ENCODE results near the gene RASIP1.
"Not testable (repeated sequence)": the region's sequence is repeated elsewhere in the genome, so short reads cannot be mapped to it uniquely, and the experiment has no call there.

RASIP1 gene

GRCh38 chr19:48740164-48740972 lies at the start of gene RASIP1:
Gene RASIP1, minus strand, starts transcription at chr19:48740610. Its CDS starts 328 bp downstream, at chr19:48740282.
- no peak for DNase-seq (ENCODE audit: low read depth in 2 of 3, low spot score in 1 of 3)

- not testable (repeated sequence) for DNase-seq (ENCODE audit: low read depth in 2 of 3, low spot score in 1 of 3)
Measured at GRCh38 chr19:48787331-48787730, 46.9 kb upstream of the RASIP1 start.

- DNase-seq (ENCODE audit: low read depth in 2 of 3, low spot score in 1 of 3): not testable (repeated sequence)
Measured at GRCh38 chr19:48786422-48786821, 46.0 kb upstream of the RASIP1 start.

DNA sequence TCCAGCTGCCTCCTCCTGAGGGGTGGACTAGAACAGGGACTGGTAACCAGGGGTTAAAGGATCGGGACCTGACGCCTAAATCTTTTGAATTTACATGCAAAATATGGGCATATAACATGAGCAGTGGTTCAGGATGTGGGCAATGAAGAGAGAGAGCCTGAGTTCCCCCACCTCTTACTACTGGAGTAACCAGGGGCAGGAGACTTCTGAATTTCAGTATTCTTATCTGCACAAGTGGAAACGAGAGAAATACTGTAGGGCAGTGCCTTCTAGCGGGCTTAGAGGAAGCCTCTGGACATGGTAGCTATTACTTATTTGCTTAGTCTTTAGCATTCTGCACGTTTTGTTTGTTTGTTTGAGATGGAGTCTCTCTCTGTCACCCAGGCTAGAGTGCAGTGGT lies 44.1 kb upstream of the RASIP1 start:
- DNase-seq (ENCODE audit: low read depth in 2 of 3, low spot score in 1 of 3): no peak

GRCh38 chr19:48780631-48781391 lies 40.4 kb upstream of the RASIP1 start:
- DNase-seq (ENCODE audit: low read depth in 2 of 3, low spot score in 1 of 3): no peak

DNA sequence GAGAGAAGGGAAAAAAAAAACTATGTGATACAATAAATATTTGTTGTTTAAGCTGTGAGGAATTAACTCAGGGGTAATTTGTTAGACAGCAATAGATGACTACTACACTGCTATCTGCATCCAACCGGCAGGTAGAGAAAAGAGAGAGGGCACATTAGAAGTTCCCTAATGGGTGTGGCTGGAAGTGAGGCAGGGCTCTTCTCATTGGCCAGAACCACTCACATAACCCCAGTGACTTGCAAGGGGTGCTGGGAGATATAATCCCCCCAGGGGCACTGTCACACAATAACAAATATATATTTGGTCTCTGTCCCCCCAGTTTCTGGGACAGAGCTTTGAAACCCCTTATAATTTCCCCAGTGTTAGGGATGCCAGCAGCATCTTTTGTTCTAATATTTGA lies 39.2 kb upstream of the RASIP1 start:
- no peak for DNase-seq (ENCODE audit: low read depth in 2 of 3, low spot score in 1 of 3)

GRCh38 chr19:48777720-48778119 lies 37.3 kb upstream of the RASIP1 start:
- DNase-seq (ENCODE audit: low read depth in 2 of 3, low spot score in 1 of 3): no peak

GRCh38 chr19:48777139-48777538 lies 36.7 kb upstream of the RASIP1 start:
- no peak for DNase-seq (ENCODE audit: low read depth in 2 of 3, low spot score in 1 of 3)

DNA sequence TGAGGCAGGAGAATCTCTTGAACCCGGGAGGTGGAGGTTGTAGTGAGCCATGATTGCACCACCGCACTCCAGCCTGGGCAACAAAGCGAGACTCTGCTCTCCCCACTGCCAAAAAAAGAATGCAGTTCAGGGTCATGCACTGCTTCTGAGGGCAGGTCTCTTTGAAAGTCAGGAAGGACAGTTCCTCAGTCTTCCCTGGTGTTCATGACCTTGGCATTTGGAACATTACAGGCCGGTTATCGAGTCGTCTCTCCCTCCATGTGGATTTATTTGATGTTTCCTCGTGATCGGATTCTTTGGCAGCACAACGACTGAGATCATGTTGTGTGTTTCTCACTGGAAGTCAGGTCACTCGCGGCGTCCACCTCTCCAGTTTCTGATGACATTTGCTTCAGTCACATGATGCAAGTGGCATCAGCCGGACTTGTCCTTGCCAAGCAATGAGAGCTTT lies 32.1 kb upstream of the RASIP1 start:
- no peak for DNase-seq (ENCODE audit: low read depth in 2 of 3, low spot score in 1 of 3)

GRCh38 chr19:48770734-48771472 lies 30.5 kb upstream of the RASIP1 start:
- no peak for DNase-seq (ENCODE audit: low read depth in 2 of 3, low spot score in 1 of 3)

DNA sequence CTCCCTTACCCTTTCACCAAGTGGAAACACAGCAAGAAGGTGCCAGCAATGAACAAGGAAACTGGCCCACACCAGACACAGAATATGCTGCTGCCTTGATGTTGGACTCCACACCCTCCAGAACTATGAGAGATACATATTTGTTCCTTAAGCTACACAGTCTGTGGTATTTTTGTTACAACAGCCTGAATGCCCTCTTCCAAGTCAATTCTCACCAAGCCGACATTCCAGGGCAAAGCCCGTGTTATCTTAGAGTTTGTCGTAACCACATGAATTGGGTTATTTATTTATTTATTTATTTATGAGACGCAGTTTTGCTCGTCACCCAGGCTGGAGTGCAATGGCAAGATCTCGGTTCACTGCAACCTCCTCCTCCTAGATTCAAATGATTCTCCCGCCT lies 29.9 kb upstream of the RASIP1 start:
- no peak for DNase-seq (ENCODE audit: low read depth in 2 of 3, low spot score in 1 of 3)

GRCh38 chr19:48768994-48769713 lies 28.7 kb upstream of the RASIP1 start:
- no peak for DNase-seq (ENCODE audit: low read depth in 2 of 3, low spot score in 1 of 3)

GRCh38 chr19:48768171-48768753 lies 27.9 kb upstream of the RASIP1 start:
- DNase-seq (ENCODE audit: low read depth in 2 of 3, low spot score in 1 of 3): not testable (repeated sequence)

- not testable (repeated sequence) for DNase-seq (ENCODE audit: low read depth in 2 of 3, low spot score in 1 of 3)
Measured at GRCh38 chr19:48765816-48766215, 25.4 kb upstream of the RASIP1 start.

DNA sequence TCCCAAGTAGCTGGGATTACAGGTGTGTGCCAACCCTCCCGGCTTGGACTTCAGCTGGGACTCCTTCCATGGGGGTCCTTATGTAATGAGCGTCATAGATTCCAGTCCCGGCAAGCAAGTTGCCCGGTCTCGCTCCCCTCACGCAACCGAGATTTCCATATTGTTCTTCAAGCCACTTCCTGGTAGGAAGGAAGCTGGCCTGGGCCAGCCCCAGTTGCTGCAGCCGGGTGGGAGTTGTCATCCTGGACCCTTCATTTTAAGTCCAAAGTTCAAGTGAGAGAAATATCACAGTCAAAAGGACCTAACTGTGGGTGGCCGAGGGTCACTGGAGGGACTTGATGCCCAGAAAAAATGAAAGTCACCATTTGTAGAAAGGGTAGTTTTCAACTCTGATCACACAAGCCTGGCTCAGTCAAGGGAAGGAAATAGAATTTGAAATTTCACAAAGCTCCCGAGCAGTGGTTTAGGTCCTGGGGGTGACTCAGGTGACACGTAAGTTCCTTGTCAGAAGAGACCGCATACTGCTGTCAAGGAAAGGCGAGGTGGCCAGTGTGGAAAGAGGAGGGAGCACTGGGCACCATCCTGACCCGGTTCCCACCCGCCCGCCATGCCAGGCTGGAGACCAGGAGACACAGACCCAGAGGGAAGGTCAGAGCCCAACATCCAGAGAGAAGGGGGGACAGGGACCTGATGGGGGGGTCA lies 20.2 kb upstream of the RASIP1 start:
- DNase-seq (ENCODE audit: low read depth in 2 of 3, low spot score in 1 of 3): peak in 1 of 3 donors; percentile 14

- no peak for DNase-seq (ENCODE audit: low read depth in 2 of 3, low spot score in 1 of 3)
Measured at GRCh38 chr19:48757741-48758144, 17.3 kb upstream of the RASIP1 start.

DNA sequence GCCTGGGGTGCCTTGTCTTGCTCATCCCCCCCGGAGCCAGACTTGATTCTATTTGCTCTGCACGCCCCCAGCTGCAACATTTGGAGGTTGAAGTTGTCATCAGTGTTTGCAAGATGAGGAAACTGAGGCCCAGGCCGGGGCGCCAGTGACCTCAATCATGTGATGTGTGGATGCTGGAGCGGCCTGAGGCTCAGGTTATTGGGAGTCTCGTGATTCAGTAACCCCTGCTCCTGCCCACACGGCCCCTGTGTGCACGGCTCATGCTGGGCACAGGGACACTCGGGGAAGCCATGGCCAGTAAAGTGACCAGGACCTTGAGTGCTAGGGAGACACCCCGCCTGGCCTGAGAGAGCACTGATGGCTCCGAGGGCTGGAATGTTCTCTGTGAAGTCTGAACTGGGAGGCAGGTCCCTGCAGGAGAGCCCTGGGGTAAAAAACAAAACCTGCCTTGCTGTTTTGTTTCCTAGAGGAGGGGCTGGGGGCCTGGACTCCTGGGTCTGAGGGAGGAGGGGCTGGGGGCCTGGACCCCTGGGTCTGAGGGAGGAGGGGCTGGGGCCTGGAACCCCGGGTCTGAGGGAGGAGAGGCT lies 16.8 kb upstream of the RASIP1 start:
- no peak for DNase-seq (ENCODE audit: low read depth in 2 of 3, low spot score in 1 of 3)

- no peak for DNase-seq (ENCODE audit: low read depth in 2 of 3, low spot score in 1 of 3)
Measured at GRCh38 chr19:48756686-48757085, 16.3 kb upstream of the RASIP1 start.

- no peak for DNase-seq (ENCODE audit: low read depth in 2 of 3, low spot score in 1 of 3)
Measured at GRCh38 chr19:48756212-48756611, 15.8 kb upstream of the RASIP1 start.

GRCh38 chr19:48755787-48756186 lies 15.4 kb upstream of the RASIP1 start:
- DNase-seq (ENCODE audit: low read depth in 2 of 3, low spot score in 1 of 3): no peak
